KOPT-K1 (cell line): Measurements from ENCODE around the gene MINDY4.
"Not testable (repeated sequence)": the region's sequence is repeated elsewhere in the genome, so short reads cannot be mapped to it uniquely, and the experiment has no call there.

Experiments
- H3K27ac ChIP-seq: fragments of 200-600 bp; sonication (generic); 2 replicates; pipeline ENCODE4 v1.5.1; 2016; ENCODE audit warnings: antibody characterized with exemption, mild to moderate bottlenecking, low read depth, low read length; ENCODE audit not compliant: poor library complexity, severe bottlenecking
- H3K36me3 ChIP-seq: fragments of 200-600 bp; sonication (generic); 2 replicates; pipeline ENCODE4 v1.5.1; 2017; ENCODE audit warnings: antibody characterized with exemption, mild to moderate bottlenecking, low read length, moderate library complexity; ENCODE audit not compliant: insufficient read depth
- H3K9me3 ChIP-seq: fragments of 200-600 bp; sonication (generic); 2 replicates; pipeline ENCODE4 v1.5.1; 2017; ENCODE audit warnings: antibody characterized with exemption, low read length, mild to moderate bottlenecking; ENCODE audit not compliant: insufficient read depth, poor library complexity, severe bottlenecking

Gene MINDY4

GRCh38 chr7:30815951-30816644 lies 44.9 kb downstream of the MINDY4 start:
- no peaks in the 10 kb centered on the region for H3K9me3 ChIP-seq
- H3K27ac ChIP-seq = no peak overlapping the region
- no peaks in the 10 kb centered on the region for H3K36me3 ChIP-seq

GRCh38 chr7:30816645-30817370 lies 45.6 kb downstream of the MINDY4 start:
- no peak overlapping the region for H3K27ac ChIP-seq
- no peaks in the 10 kb centered on the region for H3K36me3 ChIP-seq
- H3K9me3 ChIP-seq = no peaks in the 10 kb centered on the region

GRCh38 chr7:30817371-30817767 lies 46.2 kb downstream of the MINDY4 start:
- Histone ChIP-seq H3K27ac (no peak overlapping the region), H3K9me3 (no peaks in the 10 kb centered on the region), H3K36me3 (no peaks in the 10 kb centered on the region)

- Histone ChIP-seq H3K27ac (no peak overlapping the region), H3K9me3 (no peaks in the 10 kb centered on the region), H3K36me3 (no peaks in the 10 kb centered on the region)
Measured at GRCh38 chr7:30824821-30825720, 53.9 kb downstream of the MINDY4 start.

GRCh38 chr7:30826181-30826580 lies 55.0 kb downstream of the MINDY4 start:
- Histone ChIP-seq H3K27ac (no peak overlapping the region), H3K36me3 (no peaks in the 10 kb centered on the region), H3K9me3 (peaks cover 8% of the 10 kb centered on the region)

GRCh38 chr7:30828591-30828990 lies 57.4 kb downstream of the MINDY4 start:
- Histone ChIP-seq H3K36me3 (no peaks in the 10 kb centered on the region), H3K9me3 (peaks cover 15% of the 10 kb centered on the region), H3K27ac (no peak overlapping the region)

- Histone ChIP-seq H3K36me3 (no peaks in the 10 kb centered on the region), H3K9me3 (peaks cover 24% of the 10 kb centered on the region), H3K27ac (no peak overlapping the region)
Measured at GRCh38 chr7:30829471-30829870, 58.3 kb downstream of the MINDY4 start.

GRCh38 chr7:30831227-30831626 lies 60.0 kb downstream of the MINDY4 start:
- Histone ChIP-seq H3K36me3 (no peaks in the 10 kb centered on the region), H3K27ac (no peak overlapping the region), H3K9me3 (peaks cover 30% of the 10 kb centered on the region)

- no peak overlapping the region for H3K27ac ChIP-seq
- H3K9me3 ChIP-seq = peaks cover 30% of the 10 kb centered on the region
- H3K36me3 ChIP-seq = no peaks in the 10 kb centered on the region
Measured at GRCh38 chr7:30831936-30832335, 60.7 kb downstream of the MINDY4 start.

GRCh38 chr7:30834017-30834674 lies 62.9 kb downstream of the MINDY4 start:
- H3K36me3 ChIP-seq, H3K27ac ChIP-seq: not testable (repeated sequence)
- peaks cover 30% of the 10 kb centered on the region for H3K9me3 ChIP-seq

GRCh38 chr7:30835396-30835915 lies 64.2 kb downstream of the MINDY4 start:
- Histone ChIP-seq H3K36me3 (no peaks in the 10 kb centered on the region), H3K27ac (no peak overlapping the region), H3K9me3 (peaks cover 27% of the 10 kb centered on the region)

GRCh38 chr7:30836991-30837390 lies 65.8 kb downstream of the MINDY4 start:
- no peaks in the 10 kb centered on the region for H3K36me3 ChIP-seq
- no peak overlapping the region for H3K27ac ChIP-seq
- H3K9me3 ChIP-seq = peaks cover 22% of the 10 kb centered on the region

GRCh38 chr7:30837581-30837980 lies 66.4 kb downstream of the MINDY4 start:
- Histone ChIP-seq H3K36me3 (no peaks in the 10 kb centered on the region), H3K27ac (no peak overlapping the region), H3K9me3 (peaks cover 22% of the 10 kb centered on the region)

GRCh38 chr7:30838008-30838407 lies 66.8 kb downstream of the MINDY4 start:
- no peak overlapping the region for H3K27ac ChIP-seq
- H3K36me3 ChIP-seq = no peaks in the 10 kb centered on the region
- peaks cover 20% of the 10 kb centered on the region for H3K9me3 ChIP-seq
